ENCODE measurements around the gene EFHD1.
A peak's percentile ranks its signal among the peaks of the same experiment; 100 is the strongest.
"Not testable (repeated sequence)": the region's sequence is repeated elsewhere in the genome, so short reads cannot be mapped to it uniquely, and the experiment has no call there.

The EFHD1 gene

DNA sequence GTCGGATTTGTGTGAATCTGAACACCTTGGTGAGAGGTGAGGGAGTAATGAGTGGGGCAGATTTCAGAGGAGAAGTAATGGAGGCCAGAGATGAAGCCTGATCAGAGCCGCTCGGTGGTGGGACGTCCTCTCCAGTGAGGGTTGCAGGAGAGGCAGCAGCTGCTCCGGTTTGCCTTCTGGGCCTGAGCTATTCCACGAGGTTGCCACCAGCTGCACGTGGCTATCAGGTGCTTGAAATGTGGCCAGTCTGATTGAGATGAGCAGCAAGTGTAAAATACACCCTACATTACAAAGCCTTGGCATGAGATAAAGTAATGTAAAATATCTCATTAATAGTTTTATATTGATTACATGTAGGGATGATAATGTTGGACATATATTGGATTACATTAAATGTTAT is 10.8 kb upstream of the EFHD1 start:
- FAIRE-seq: no peak

DNA sequence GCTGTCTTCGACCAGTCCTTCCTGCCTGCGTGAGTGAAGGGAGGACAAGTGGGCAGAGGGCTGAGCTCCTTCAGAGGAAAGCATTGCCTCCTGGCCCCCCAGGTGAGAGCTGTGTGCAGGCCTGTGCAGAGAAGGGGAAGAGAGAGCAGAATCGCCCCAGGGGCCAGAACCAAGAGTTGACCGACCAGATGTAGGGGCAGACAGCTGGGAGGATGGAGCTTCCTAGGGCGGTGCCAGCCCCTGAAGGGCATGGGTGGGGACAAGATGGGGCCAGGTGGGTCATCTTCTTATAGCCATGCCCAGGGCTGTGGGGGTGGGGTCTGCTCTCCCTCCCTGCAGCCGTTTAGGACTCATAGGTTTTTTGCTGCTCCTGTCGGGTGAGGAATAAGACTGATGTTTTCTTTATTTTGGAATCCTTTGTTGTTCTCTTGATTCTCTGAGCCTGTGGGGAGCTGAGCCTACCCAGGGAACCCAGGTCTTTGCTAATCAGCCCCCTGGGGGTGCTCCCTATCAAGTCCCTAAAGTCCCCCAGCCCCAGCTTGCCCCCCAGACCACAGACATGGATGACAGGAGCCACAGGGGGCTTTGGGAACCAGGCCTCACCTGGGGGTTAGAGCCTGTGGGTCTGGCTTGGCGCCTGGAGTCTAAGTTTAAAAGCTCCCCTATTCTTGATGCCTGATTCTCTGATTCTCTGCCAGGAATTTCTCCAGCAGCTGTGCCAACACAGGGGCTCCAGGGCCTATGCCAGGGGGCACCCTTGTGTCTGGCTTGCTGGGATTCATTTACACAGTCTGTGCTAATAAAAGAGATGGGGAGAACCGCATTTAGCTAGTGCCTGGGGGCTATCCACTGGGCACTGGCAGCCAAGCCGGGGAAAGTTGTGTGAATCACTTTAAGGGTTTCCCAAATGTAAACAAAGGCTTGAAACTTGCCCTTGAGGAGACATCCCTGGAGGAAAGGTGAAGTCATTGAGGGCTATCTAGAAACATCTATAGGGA is 9.3 kb upstream of the EFHD1 start:
- no peak for FAIRE-seq

DNA sequence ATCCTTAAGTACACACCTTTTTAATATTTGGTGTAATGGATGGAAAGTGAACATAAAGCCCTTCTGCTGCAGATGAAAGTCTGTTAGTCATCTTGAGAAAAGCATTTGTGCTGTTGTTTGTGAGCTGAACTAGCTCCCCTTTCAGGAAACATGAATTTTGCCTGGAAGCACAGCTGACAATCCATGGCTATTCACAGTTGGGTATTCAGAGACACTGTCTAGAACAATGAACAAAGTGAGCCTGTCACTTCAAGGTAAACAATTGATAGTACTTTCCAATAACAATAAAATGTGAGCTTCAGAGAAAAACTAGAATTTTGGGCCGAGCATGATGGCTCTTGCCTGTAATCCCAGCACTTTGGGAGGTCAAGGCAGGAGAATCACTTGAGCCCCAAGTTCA is 6.8 kb upstream of the EFHD1 start:
- FAIRE-seq: no peak

DNA sequence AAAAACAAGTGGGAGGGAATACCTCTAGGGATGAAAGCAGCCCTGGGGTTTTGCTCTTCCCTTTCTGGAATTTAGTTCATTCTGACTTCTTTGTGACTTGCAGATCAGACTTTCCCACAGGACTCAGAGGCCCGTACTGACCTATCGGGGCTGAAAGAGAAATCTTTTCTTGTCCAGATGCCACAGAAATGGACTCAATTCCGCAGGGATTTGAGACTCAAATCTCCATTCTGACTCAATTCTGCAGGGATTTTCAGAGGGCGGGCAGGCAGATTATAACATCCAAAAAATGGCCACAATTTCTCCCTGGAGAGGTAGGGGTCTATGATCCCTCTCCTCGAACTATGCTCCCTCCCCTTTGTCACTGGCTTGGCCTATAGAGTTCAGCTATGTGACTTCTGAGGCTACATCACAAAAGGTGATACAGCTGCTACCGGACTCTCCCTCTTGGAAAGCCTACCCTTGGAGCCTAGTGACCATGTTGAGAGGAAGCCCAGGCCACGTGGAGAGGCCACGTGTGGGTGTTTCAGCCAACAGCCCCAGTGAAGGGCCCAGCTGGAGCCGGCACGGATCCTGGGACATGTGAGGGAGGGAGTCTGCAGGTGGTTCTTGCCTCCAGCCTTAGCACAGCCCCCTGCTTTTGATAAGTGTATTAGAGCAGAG is 4.8 kb upstream of the EFHD1 start:
- no peak for FAIRE-seq

DNA sequence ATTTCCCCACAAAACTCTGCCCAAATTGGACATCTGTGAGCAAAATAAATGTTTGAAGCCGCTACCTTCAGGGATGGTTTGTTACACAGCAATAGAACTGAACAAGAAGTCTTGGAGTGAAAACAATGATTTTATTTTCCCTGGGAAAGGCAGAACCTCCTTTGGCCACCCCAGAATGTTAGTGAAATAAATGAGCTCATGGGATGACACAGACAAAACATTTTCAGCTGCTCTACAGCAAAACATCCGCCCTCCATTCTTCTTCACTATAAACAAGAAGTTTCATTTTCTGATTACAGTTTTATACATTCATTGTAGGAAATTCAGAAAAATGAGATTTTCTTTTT is 4.3 kb upstream of the EFHD1 start:
- FAIRE-seq: peak; percentile 93

DNA sequence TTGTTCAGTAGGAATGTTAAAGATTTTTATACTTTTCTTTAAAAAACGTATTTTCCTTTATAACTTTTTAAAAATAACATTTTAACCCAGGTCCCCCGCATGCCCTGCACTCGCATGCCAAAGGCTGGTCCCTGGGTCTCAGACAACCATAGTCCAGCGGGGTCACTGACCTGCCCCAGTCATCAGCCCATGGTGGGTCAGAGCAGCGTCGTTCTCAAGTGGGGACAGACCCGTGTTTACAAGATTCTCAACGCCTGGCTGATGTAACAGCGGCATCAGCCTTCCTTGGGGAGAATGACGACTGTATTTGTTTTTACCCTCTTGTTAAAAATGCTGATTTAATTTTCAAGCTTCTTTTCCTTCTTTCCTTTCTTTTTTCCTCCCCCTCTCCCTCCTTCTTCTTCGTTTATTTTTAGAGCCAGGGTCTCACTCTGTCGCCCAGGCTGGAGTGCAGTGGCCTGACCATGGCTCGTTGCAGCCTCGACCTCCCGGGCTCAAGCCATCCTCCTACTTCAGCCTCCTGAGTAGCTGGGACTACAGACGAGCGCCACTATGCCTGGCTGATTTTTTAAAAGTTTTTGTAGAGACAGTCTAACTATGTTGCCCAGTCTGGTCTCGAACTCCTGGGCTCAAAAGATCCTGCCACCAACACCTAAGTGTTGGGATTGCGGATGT is 1.0 kb upstream of the EFHD1 start:
- FAIRE-seq: no peak

DNA sequence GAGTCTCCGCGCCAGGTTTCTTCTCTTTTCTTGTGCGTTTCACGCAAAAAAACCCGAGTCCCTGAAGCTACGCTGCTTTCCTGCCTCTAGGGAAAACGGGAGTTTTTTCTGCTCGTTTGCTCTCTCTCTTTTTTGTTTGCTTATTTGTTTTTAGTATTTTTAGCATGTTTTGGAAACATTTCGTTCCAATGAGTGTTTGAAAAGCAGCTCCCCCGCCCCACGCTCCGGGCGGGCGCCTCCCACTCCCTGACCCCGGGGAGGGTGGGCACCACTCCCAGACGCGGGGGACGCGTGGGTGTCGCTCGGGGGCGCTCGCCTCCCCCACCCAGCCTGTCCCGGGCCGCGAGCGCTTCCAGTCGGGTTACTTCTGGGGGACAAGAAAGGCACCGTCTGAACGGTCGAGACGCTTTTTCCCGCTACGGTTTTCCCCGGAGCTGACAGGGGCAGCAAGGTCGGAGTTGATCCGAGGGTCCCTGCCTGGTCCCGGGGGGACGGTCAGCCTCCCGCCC is 446 bp upstream of the EFHD1 start:
- peak; percentile 86 for FAIRE-seq

DNA sequence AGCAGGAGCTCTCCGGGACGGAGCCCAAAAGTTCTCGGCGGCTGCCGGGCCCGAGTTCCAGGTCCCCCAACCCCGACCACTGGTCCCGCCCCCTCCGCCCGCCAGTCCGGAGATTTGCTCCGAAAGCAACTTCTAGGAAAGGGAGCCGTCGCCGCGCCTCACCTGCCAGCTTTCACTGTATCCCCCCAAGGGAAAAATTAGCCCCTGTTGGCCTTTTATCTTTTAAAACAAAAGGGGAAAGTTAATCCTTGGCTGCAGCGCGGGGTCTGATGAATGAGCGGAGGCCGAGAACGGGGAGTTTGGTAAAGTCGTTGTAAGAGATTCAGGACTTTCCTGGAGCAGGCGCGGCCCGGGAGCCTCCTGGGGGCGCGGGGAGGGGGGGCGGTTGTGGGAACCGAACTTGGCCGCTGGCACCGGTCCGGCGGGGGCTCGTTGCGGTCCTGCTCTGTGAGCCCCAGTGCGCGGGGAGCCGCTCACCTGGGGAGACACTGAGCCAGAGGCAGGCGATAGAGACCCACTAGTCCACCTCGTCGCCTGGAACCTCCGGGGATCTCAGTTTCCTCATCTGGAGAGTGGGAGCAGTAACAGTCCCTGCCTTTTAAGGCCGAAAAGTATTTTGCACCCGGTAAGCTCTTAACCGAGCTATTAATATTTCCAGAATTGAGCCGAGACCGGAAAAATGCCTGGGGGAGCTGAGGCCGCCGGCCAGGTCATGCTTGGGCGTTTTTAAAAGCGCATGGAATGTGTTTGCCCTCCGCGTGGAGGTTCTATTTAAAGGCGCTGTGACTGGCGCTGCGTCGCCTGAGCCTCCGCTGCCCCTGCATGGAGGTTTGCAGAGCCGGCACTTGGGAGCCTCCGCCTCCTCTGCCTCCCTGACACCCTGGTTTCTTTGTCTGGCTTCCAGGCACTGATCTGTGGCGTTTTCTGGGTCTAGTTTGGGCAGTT is 1.1 kb downstream of the EFHD1 start:
- FAIRE-seq: no peak

DNA sequence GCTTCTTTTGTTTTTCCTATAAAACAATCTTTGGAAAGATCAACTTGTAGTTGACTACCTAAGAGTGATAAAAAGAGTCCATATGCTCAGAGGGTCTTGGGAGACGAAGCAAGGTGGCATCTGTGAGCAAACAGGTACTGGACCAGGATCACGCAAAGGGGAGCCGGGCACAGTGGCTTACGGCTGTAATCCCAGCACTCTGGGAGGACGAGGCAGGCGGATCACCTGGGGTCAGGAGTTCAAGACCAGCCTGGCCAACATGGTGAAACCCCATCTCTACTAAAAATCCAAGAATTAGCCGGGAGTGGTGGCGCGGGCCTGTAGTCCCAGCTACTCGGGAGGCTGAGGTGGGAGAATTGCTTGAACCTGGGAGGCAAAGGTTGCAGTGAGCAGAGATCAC is 2.0 kb downstream of the EFHD1 start:
- not testable (repeated sequence) for FAIRE-seq

DNA sequence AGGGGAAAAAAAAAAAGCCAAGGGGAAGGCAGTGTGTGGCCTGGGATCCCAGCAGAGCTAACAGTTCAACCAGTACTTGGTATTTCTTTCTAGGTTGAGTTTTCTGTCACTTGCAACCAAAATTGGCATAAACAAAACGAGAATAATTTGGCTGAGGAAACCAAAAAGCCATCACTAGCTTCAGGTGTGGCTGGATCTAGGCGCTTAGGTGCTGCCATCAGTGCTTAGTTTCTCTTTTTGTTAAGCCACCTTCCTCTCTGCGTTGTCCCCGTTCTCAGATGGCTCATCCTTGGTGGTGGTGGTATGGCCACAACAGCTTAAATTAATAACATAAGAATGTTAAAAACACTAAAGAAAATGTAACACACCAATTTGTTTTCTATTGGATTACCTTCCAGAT is 2.4 kb downstream of the EFHD1 start:
- FAIRE-seq: no peak

DNA sequence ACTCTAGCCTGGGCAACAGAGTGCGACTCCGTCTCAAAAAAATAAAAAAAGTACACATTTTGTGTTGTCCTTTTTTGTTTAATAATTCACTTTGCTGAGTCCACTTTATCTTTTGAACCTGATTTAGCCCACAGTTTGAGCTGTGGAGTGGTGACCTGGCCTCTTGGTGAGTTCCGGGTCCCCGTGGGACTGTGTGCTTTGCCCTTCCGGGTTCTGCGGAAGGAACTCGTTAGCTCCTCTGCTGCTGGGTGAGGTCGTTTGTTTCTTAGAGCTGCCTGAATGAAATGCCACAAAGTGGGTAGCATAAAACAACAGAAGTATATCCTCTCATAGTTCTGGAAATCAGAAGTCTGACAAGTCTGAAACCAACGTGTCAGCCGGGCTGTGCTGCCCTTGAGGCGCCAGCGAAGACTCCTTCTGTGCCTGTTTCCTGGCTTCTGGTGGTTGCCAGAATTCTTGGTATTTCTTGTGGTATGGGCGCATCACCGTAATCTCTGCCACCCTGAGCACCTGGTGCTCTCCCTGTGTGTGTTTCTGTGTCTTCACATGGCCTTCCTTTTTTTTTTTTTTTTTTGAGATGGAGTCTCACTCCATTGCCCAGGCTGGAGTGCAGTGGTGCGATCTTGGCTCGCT is 3.5 kb downstream of the EFHD1 start:
- FAIRE-seq: no peak

DNA sequence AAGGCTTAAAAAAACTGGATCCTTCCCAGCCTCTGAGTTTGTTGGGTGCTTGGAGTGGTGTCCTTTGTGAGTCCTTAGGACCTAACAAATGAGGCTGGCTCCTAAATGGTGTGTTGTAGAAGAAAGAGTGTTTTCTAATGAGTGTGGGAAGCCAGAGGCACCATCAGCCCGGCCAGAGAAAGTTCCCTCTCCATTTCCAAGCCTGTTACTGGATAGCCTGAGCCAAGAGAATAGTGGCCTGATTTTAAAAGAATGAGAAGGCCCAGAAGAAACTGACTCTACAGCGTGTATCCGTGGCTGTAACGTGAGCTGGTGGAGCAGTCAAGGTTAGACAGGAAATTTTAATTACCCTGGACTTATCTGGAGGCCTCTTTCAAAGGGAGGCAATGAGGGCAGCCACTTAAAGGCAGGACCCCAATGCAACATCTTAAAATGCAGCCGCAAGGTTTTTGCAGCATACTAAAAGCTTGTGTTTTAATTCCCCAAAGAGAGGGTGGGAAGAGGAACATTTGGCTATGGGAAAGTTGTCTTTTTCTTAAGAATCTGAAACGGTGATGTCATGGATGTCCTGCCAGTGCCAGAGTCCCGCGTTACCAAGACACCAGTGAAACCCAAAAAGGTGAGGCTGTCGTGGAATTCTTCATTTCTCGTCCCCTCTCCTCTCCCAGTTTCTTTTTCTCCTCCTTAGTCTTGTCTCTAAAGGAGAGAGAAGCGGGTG is 4.6 kb downstream of the EFHD1 start:
- FAIRE-seq: no peak

DNA sequence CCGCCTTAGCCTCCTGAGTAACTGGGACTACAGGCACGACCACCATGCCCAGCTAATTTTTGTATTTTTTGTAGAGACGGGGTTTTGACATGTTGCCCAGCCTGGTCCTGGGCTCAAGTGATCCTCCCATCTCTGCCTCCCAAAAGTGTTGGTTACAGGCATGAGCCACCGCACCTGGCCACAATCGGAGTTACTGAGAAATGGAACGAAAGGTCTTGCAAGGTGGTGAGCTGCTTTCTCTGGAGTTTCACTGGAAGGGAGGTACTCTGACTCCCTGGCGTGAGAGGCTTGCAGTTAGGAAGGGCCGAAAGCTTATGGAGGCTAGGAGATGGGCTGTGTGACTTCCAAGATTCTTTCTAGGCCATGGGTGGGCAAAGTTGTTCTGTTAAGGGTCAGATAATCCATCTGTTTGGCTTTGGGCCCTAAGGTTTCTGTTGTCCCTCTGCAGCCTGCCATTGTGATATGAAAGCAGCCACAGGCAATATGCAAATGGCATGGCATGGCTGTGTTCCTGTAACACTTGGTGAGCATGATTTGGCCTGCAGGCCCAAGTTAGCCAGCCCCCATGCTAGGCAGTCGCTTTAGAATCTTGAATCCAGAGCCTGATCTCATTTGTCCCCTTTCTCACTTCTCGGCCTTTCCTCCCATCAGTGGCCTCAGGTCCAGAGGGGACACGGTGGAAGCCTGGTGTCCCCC is 7.9 kb downstream of the EFHD1 start:
- FAIRE-seq: no peak

DNA sequence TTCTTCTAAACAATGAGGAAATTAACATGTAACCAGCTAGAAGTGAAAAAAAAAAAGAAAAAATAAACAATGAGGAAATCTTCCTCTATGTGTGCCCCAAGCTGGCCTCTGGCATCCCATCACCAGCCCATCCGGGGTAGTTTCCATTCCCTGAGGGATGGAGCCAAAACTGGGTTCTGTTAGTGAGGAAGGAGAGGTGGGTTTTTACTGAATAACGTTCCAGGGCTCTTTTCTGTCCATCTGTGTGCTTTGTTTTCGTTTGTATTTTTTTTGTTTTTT is 9.7 kb downstream of the EFHD1 start:
- no peak for FAIRE-seq

DNA sequence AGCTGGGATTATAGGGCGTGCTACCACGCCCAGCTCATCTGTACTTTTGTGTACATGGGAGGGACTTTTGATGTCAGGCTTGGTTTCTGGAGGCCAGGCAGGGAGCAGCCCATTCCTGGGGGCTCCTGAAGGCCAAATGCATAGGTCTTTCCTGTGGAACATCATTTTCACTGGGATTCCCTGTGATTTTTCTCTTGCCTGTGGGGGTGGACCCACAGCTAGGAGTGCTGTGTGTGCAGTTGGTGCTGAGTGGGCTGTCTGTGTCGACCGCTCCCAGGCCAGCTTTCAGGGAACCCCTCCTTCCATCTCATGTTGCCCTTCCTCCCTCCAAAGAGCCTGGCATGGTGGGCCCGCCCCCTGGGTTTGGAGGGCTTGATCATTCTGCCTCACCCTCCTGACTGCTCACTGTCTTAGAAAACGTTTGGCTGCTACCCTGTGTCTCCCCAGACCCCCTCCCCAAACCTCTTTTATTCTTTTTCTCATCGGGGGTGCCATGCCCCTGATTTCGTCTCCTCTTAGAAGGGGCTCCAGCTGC is 10.5 kb downstream of the EFHD1 start:
- FAIRE-seq: no peak

DNA sequence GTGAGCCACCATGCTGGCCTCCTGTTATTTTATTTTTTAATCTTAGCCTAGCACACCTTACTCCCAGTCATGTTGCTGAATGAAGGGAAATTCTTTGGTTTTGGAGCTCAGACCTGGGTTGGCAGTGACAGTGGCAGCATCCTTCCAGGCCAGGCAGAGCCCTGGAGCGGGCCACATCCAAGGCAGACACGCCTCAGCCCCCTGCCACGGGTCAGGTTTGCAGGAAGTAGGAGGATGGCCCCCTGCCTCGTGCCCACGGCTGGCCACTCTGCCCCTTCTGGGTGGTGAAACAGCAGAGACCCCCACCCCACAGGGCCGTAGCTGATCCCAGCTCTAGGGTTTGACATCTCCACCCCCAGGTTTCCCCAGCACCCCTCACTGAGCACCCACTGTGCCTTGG is 11.7 kb downstream of the EFHD1 start:
- no peak for FAIRE-seq

DNA sequence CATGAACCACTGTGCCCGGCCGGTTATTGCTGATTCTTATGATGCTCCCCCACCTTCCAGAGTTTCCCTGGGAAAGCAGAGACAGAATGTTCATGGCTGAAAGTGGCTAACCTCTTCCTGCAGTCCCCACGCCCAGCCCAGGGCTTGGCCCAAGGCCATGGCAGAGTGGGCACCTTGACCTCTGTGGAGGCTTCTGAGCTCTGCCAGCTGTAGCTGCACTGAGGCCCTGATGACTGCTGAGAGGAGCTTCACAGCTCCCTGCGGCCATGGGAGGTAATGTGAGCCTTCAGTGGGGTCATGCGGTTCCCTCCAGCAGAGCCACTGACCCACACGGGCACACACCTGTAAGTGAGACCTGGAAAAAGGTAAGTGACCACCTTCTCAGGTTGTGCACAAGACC is 13.3 kb downstream of the EFHD1 start:
- no peak for FAIRE-seq

DNA sequence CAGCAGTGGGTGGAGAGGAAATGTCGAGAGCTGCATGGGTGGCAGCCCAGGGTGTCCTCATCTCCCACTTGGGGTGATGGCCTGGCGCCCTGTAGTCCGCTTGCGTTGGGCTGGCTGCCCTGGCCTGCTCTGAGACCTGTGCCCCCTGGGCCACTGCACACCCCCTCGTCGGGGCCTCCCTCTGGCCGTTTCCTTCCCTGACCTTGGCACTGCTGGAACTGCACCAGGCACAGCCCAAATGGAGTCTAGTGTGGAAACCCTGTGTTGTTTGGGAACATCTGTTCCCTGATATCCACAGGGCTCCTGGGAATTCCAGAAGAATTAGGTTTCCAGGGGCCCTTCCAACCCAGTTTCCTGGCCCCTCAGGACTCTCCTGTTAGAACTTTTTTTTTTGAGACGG is 13.9 kb downstream of the EFHD1 start:
- FAIRE-seq: no peak

DNA sequence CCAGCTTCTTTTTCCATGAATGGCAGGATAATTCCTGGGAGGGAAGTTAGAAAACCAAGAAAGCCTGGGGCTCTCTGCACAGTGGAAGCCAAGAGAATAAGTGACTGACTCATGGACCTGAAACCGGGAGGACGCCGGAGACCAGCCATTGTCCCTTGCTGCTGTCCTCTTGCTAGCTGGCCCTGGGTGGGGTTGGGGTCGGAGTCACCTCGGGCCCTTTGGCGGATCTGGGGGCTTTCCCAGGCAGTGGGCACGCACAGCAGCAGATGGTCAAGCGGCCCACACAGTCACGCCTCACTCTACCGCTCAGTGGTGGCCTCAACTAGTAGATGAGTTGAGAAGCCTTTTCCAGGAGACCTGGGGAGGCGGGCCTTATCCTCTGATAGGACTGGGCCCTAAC is 15.6 kb downstream of the EFHD1 start:
- FAIRE-seq: no peak

DNA sequence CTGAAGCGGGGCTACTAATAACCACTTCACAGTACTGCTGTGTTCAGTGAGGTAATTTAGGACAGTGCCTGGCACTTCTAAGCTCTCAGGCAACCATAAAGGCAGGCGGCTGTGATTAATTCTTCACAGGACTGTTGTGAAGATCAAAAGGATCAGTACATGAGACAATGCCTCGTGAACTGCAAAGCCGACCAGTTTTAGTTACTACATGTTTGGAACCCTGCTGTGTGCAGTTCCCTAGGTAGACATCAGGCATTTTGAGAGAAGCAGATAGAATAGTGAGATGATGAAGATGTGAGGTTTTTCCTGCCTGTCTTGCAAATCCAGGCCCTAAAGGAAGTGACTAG is 19.1 kb downstream of the EFHD1 start:
- no peak for FAIRE-seq

DNA sequence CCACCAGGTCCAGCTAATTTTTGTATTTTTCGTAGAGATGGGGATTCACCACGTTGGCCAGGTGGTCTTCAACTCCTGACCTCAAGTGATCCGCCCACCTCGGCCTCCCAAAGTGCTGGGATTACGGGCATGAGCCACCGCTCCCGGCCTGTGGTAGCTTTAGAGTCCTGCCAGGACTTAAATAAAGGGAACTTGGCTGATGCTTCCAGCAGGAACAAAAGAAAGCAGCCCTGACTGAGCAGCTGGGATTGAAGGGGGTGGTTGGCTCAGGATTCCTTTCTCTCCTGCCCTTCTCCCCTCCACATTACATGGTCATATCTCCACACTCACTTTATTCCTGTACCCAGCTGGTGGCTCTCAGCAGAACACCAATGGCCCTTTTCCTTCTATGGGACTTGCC is 20.0 kb downstream of the EFHD1 start:
- no peak for FAIRE-seq
